ENCODE measurements around the gene COL25A1. TPM values are rescaled to one million over a fixed set of nuclear protein-coding genes. Genes with fewer than 3 reads are reported as not detected.

The COL25A1 gene
- total and polyA plus RNA-seq, 4 donors = 0.61 to 4.4 (median 2.1) TPM

DNA sequence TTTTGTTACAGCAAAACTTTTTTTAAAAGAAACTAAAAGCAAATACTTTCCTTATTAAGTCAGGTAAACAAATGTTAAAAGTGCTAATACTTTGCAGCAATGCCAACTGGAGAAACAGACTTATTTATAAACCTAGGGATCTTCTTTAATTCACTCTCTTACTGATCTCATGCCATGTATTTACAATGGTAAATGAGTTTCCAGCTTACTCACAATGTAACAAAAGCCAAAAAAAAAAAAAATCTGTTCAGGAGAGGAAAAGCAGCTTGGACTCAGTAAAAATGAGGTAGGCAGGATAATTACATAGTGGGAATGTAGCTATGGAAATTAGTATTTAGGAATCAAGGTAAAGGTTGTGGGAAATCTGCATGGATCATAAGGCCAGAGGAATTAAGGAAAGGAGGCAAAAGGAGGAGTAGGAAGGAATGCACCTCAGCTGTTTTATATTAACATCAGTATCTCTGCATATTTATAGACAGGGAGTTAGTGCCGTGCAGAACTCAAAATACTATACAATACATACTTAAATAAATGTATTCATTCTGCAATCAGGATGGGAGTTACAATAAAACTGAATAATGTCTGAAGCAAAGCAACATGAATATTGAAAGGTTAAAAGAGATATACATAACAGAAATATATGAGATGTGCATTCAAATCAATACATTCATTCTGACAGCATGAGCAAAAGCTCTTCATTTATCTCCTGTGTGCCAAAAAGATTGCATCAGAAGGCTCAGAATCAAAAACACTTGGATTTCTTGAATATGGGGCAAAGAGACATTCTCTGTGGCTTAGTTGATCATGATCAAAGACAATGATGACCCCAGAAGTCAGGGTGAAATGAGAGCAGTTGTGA, 481.7 kb downstream of the COL25A1 start:
- Histone ChIP-seq H3K4me3 (ENCODE audit: low read depth in 1 of 3, low read length in 3 of 3) (no peak overlapping the region), H3K9me3 (ENCODE audit: control insufficient read depth in 4 of 4, low read length in 3 of 4) (no peaks in the 10 kb centered on the region), H3K27ac (ENCODE audit: low read depth in 1 of 2, low read length in 2 of 2) (no peak overlapping the region), H3K27me3 (ENCODE audit: control insufficient read depth in 4 of 4, insufficient read depth in 4 of 4, low read length in 3 of 4) (no peaks in the 10 kb centered on the region), H3K9ac (ENCODE audit: low read depth in 1 of 2, low read length in 2 of 2) (no peak overlapping the region), H3K4me1 (ENCODE audit: control insufficient read depth in 4 of 4, insufficient read depth in 4 of 4, low read length in 3 of 4) (peaks cover 0 to 9% (median 3%) of the 10 kb centered on the region in 4 donors), H3K36me3 (ENCODE audit: control insufficient read depth in 4 of 4, insufficient read depth in 3 of 4, low read depth in 1 of 4, low read length in 3 of 4) (no peaks in the 10 kb centered on the region)
- WGBS = 85% methylated on average over 1 of the region's 1 CpG
- TF ChIP-seq, protein P1, sequence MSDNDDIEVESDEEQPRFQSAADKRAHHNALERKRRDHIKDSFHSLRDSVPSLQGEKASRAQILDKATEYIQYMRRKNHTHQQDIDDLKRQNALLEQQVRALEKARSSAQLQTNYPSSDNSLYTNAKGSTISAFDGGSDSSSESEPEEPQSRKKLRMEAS (IDR thresholded peaks at IDR 0.05) = no peak
- TF ChIP-seq HNF4A (conservative IDR thresholded peaks at IDR 0.05) (no peak), RAD21 (IDR thresholded peaks at IDR 0.05) (no peak), JUND (IDR thresholded peaks at IDR 0.05) (no peak), SP1 (IDR thresholded peaks at IDR 0.05) (no peak), RXRA (IDR thresholded peaks at IDR 0.05) (no peak), YY1 (IDR thresholded peaks at IDR 0.05) (no peak), GABPA (IDR thresholded peaks at IDR 0.05 in 1 of 2, conservative IDR thresholded peaks at IDR 0.05 in 1 of 2) (no peak), FOXA1 (IDR thresholded peaks at IDR 0.05) (no peak)
- TF ChIP-seq, protein P2, sequence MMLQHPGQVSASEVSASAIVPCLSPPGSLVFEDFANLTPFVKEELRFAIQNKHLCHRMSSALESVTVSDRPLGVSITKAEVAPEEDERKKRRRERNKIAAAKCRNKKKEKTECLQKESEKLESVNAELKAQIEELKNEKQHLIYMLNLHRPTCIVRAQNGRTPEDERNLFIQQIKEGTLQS (IDR thresholded peaks at IDR 0.05) = no peak
- DNase-seq (ENCODE audit: low spot score) = no peak

DNA sequence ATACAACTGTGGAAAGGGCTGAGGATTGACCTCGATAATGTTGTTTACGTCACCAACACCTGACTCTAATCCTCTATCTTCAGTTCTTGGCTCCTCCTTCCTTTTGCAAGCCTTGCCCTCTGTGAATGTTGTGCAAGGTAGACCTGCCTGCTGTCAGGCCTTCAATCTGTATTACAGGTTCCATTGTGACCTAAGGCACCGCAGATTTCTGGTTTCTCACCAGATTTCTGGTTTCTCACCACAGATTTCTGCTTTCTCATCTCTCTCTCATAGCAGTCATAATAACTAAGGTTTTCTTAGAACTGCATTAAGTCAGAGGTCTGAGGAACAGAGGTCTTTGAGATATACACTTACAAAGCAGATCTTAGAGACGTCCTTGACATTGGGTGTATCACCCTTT, 488.1 kb downstream of the COL25A1 start:
- 88% methylated on average over 4 of the region's 4 CpGs for WGBS

More for the DNA sequence above, 488.1 kb downstream of the COL25A1 start:
- no peak for DNase-seq (ENCODE audit: low spot score)
- Histone ChIP-seq H3K4me1 (ENCODE audit: control insufficient read depth in 4 of 4, insufficient read depth in 4 of 4, low read length in 3 of 4) (no peaks in the 10 kb centered on the region), H3K27ac (ENCODE audit: low read depth in 1 of 2, low read length in 2 of 2) (no peak overlapping the region), H3K9me3 (ENCODE audit: control insufficient read depth in 4 of 4, low read length in 3 of 4) (no peaks in the 10 kb centered on the region), H3K36me3 (ENCODE audit: control insufficient read depth in 4 of 4, insufficient read depth in 3 of 4, low read depth in 1 of 4, low read length in 3 of 4) (no peaks in the 10 kb centered on the region), H3K9ac (ENCODE audit: low read depth in 1 of 2, low read length in 2 of 2) (no peak overlapping the region), H3K4me3 (ENCODE audit: low read depth in 1 of 3, low read length in 3 of 3) (no peak overlapping the region), H3K27me3 (ENCODE audit: control insufficient read depth in 4 of 4, insufficient read depth in 4 of 4, low read length in 3 of 4) (no peaks in the 10 kb centered on the region)
- TF ChIP-seq SP1 (IDR thresholded peaks at IDR 0.05) (no peak), GABPA (IDR thresholded peaks at IDR 0.05 in 1 of 2, conservative IDR thresholded peaks at IDR 0.05 in 1 of 2) (no peak), HNF4A (conservative IDR thresholded peaks at IDR 0.05) (no peak), TAF1 (conservative IDR thresholded peaks at IDR 0.05) (no peak), EGR1 (IDR thresholded peaks at IDR 0.05; ENCODE audit: low read depth in 2 of 2) (no peak), RAD21 (IDR thresholded peaks at IDR 0.05) (no peak), JUND (IDR thresholded peaks at IDR 0.05) (no peak), RXRA (IDR thresholded peaks at IDR 0.05) (no peak), FOXA1 (IDR thresholded peaks at IDR 0.05) (no peak), YY1 (IDR thresholded peaks at IDR 0.05) (no peak), FOXA2 (IDR thresholded peaks at IDR 0.05) (no peak), HNF4G (IDR thresholded peaks at IDR 0.05) (no peak), NR2F2 (IDR thresholded peaks at IDR 0.05) (no peak)
- TF ChIP-seq, protein P3, sequence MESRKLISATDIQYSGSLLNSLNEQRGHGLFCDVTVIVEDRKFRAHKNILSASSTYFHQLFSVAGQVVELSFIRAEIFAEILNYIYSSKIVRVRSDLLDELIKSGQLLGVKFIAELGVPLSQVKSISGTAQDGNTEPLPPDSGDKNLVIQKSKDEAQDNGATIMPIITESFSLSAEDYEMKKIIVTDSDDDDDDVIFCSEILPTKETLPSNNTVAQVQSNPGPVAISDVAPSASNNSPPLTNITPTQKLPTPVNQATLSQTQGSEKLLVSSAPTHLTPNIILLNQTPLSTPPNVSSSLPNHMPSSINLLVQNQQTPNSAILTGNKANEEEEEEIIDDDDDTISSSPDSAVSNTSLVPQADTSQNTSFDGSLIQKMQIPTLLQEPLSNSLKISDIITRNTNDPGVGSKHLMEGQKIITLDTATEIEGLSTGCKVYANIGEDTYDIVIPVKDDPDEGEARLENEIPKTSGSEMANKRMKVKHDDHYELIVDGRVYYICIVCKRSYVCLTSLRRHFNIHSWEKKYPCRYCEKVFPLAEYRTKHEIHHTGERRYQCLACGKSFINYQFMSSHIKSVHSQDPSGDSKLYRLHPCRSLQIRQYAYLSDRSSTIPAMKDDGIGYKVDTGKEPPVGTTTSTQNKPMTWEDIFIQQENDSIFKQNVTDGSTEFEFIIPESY (IDR thresholded peaks at IDR 0.05) = no peak
- TF ChIP-seq, protein P1 (IDR thresholded peaks at IDR 0.05) = no peak
- TF ChIP-seq, protein P2 (IDR thresholded peaks at IDR 0.05) = no peak
- TF ChIP-seq, protein P4, sequence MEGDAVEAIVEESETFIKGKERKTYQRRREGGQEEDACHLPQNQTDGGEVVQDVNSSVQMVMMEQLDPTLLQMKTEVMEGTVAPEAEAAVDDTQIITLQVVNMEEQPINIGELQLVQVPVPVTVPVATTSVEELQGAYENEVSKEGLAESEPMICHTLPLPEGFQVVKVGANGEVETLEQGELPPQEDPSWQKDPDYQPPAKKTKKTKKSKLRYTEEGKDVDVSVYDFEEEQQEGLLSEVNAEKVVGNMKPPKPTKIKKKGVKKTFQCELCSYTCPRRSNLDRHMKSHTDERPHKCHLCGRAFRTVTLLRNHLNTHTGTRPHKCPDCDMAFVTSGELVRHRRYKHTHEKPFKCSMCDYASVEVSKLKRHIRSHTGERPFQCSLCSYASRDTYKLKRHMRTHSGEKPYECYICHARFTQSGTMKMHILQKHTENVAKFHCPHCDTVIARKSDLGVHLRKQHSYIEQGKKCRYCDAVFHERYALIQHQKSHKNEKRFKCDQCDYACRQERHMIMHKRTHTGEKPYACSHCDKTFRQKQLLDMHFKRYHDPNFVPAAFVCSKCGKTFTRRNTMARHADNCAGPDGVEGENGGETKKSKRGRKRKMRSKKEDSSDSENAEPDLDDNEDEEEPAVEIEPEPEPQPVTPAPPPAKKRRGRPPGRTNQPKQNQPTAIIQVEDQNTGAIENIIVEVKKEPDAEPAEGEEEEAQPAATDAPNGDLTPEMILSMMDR (IDR thresholded peaks at IDR 0.05; ENCODE audit: low read depth, low read length, missing input control) = no peak
- TF ChIP-seq, protein P5, sequence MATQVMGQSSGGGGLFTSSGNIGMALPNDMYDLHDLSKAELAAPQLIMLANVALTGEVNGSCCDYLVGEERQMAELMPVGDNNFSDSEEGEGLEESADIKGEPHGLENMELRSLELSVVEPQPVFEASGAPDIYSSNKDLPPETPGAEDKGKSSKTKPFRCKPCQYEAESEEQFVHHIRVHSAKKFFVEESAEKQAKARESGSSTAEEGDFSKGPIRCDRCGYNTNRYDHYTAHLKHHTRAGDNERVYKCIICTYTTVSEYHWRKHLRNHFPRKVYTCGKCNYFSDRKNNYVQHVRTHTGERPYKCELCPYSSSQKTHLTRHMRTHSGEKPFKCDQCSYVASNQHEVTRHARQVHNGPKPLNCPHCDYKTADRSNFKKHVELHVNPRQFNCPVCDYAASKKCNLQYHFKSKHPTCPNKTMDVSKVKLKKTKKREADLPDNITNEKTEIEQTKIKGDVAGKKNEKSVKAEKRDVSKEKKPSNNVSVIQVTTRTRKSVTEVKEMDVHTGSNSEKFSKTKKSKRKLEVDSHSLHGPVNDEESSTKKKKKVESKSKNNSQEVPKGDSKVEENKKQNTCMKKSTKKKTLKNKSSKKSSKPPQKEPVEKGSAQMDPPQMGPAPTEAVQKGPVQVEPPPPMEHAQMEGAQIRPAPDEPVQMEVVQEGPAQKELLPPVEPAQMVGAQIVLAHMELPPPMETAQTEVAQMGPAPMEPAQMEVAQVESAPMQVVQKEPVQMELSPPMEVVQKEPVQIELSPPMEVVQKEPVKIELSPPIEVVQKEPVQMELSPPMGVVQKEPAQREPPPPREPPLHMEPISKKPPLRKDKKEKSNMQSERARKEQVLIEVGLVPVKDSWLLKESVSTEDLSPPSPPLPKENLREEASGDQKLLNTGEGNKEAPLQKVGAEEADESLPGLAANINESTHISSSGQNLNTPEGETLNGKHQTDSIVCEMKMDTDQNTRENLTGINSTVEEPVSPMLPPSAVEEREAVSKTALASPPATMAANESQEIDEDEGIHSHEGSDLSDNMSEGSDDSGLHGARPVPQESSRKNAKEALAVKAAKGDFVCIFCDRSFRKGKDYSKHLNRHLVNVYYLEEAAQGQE (IDR thresholded peaks at IDR 0.05) = no peak
